ENCODE data around the gene PSMD10. TPM values are rescaled to one million over a fixed set of nuclear protein-coding genes. Genes with fewer than 3 reads are reported as not detected.

The PSMD10 gene
- total RNA-seq, 1 donor from 2014 or later = 156 TPM

DNA sequence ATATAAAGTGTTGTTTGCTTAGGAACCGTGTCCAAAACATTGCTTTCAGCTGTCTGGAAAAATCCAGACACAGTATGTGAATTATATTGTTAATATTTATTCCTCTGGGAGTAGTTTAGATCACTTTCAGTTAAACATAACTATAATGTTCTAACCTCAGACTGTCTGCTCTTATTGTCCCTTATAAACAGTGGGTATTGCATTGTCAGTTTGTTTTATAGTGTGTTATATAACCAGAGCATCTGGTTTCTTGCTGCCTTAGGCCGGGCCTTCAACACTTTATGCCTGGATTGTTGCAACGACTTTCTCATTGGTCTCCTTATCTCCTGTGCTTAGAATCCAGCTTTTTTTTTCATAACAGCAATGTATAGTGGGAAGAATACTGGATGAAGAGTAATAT is 26.6 kb upstream of the PSMD10 start:
- no peak overlapping the region for H3K4me3 ChIP-seq
- Mint-ChIP-seq H3K27me3 (ENCODE audit: insufficient read depth, low read depth) (no peaks in the 10 kb centered on the region), H3K9me3 (no peaks in the 10 kb centered on the region), H3K4me1 (peaks cover 12% of the 10 kb centered on the region), H3K36me3 (no peaks in the 10 kb centered on the region), H3K27ac (no peak overlapping the region), H3K4me3 (no peak overlapping the region)
- H3F3A ChIP-seq (ENCODE audit: low read depth) = no peaks in the 10 kb centered on the region
- no peaks in the 10 kb centered on the region for H3K36me3 ChIP-seq
- DNase-seq (ENCODE audit: low spot score) = no peak
- H3K79me2 ChIP-seq (ENCODE audit: low read depth) = no peaks in the 10 kb centered on the region
- no peak overlapping the region for H3K4me2 ChIP-seq
- peaks cover 22% of the 10 kb centered on the region for H3K4me1 ChIP-seq
- H2AFZ ChIP-seq (replicated peaks) = no peak overlapping the region
- no peaks in the 10 kb centered on the region for H4K20me1 ChIP-seq (ENCODE audit: low read depth)
- H3K27me3 ChIP-seq = no peaks in the 10 kb centered on the region
- TF ChIP-seq EZH2phosphoT487 (IDR thresholded peaks at IDR 0.05) (no peak), EZH2 (IDR thresholded peaks at IDR 0.05) (no peak)
- TF ChIP-seq, protein P1, sequence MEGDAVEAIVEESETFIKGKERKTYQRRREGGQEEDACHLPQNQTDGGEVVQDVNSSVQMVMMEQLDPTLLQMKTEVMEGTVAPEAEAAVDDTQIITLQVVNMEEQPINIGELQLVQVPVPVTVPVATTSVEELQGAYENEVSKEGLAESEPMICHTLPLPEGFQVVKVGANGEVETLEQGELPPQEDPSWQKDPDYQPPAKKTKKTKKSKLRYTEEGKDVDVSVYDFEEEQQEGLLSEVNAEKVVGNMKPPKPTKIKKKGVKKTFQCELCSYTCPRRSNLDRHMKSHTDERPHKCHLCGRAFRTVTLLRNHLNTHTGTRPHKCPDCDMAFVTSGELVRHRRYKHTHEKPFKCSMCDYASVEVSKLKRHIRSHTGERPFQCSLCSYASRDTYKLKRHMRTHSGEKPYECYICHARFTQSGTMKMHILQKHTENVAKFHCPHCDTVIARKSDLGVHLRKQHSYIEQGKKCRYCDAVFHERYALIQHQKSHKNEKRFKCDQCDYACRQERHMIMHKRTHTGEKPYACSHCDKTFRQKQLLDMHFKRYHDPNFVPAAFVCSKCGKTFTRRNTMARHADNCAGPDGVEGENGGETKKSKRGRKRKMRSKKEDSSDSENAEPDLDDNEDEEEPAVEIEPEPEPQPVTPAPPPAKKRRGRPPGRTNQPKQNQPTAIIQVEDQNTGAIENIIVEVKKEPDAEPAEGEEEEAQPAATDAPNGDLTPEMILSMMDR (IDR thresholded peaks at IDR 0.05) = no peak
- H3K9ac ChIP-seq = no peak overlapping the region
- H3K27ac ChIP-seq = no peak overlapping the region
- H3K9me3 ChIP-seq (ENCODE audit: low read depth) = no peaks in the 10 kb centered on the region

DNA sequence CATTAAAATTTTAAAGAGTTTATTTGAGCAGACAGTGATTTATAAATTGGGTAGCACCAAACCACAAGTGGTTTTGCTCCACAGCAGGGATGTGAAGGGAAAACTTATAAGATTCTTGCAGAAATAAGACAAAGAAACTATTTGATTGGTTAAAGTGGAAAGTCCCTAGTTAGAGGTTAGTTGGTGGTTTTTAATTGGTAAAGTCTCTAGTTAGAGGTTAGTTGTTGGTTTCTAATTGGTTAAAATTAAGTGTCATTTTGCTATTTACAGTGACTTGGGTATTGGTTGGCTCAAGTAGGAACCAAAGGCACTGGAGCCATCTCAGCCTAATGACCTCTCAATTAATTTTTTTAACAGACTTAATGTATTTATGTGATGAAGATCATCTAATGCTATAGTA is 23.2 kb upstream of the PSMD10 start:
- no peak overlapping the region for H2AFZ ChIP-seq (replicated peaks)
- Mint-ChIP-seq H3K4me3 (no peak overlapping the region), H3K27me3 (ENCODE audit: insufficient read depth, low read depth) (peaks cover 2% of the 10 kb centered on the region), H3K9me3 (peaks cover 4% of the 10 kb centered on the region), H3K36me3 (no peaks in the 10 kb centered on the region), H3K4me1 (no peaks in the 10 kb centered on the region), H3K27ac (no peak overlapping the region)
- no peak overlapping the region for H3K27ac ChIP-seq
- no peaks in the 10 kb centered on the region for H3K4me1 ChIP-seq
- DNase-seq (ENCODE audit: low spot score) = no peak
- no peak for TF ChIP-seq EZH2 (IDR thresholded peaks at IDR 0.05)
- TF ChIP-seq, protein P1 (IDR thresholded peaks at IDR 0.05) = no peak
- TF ChIP-seq EZH2phosphoT487 (IDR thresholded peaks at IDR 0.05) = no peak
- H3K36me3 ChIP-seq = no peaks in the 10 kb centered on the region
- no peaks in the 10 kb centered on the region for H4K20me1 ChIP-seq (ENCODE audit: low read depth)
- H3K4me2 ChIP-seq = no peak overlapping the region
- H3K9me3 ChIP-seq (ENCODE audit: low read depth) = no peaks in the 10 kb centered on the region
- H3K27me3 ChIP-seq = no peaks in the 10 kb centered on the region
- H3K4me3 ChIP-seq = no peak overlapping the region
- H3F3A ChIP-seq (ENCODE audit: low read depth) = no peaks in the 10 kb centered on the region
- no peak overlapping the region for H3K9ac ChIP-seq
- no peaks in the 10 kb centered on the region for H3K79me2 ChIP-seq (ENCODE audit: low read depth)

DNA sequence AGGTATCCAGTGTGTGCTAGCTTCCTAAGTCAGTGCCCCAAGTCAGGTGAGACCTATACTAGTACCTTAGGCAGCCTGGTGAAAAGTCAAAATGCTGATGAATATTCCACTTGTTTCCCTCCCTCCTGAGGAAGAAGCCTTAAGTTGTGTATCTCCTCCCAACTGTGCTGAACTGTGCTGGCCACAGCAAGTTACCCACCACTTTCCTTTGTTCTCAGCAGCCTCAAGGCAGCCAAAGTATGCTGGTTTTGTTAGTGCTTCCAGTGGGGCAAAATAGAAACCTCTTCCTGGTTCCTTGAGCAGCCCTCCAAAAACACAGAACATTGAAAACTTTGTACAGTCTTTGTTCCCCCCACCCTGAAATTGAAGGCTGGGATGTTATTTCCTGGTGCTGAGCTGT is 14.1 kb upstream of the PSMD10 start:
- no peak overlapping the region for H3K4me3 ChIP-seq
- peaks cover 12% of the 10 kb centered on the region for H3K9me3 ChIP-seq (ENCODE audit: low read depth)
- DNase-seq (ENCODE audit: low spot score) = no peak
- no peaks in the 10 kb centered on the region for H3K27me3 Mint-ChIP-seq (ENCODE audit: insufficient read depth, low read depth)
- H3K79me2 ChIP-seq (ENCODE audit: low read depth) = no peaks in the 10 kb centered on the region
- H3K4me2 ChIP-seq = no peak overlapping the region
- peaks cover 4% of the 10 kb centered on the region for H3K4me1 ChIP-seq
- peaks cover 10% of the 10 kb centered on the region for H3K9me3 Mint-ChIP-seq
- H3K4me1 Mint-ChIP-seq = no peaks in the 10 kb centered on the region
- no peak overlapping the region for H3K9ac ChIP-seq
- H3K27ac Mint-ChIP-seq = peak overlapping the region; percentile 24
- H3F3A ChIP-seq (ENCODE audit: low read depth) = no peaks in the 10 kb centered on the region
- no peak overlapping the region for H2AFZ ChIP-seq (replicated peaks)
- no peaks in the 10 kb centered on the region for H3K27me3 ChIP-seq
- H3K36me3 ChIP-seq = no peaks in the 10 kb centered on the region
- TF ChIP-seq EZH2 (IDR thresholded peaks at IDR 0.05) (no peak), EZH2phosphoT487 (IDR thresholded peaks at IDR 0.05) (no peak)
- TF ChIP-seq, protein P1 (IDR thresholded peaks at IDR 0.05) = no peak
- H4K20me1 ChIP-seq (ENCODE audit: low read depth) = no peaks in the 10 kb centered on the region
- peaks cover 7% of the 10 kb centered on the region for H3K36me3 Mint-ChIP-seq
- H3K4me3 Mint-ChIP-seq = no peak overlapping the region
- H3K27ac ChIP-seq = no peak overlapping the region

Measured in neural progenitor cell (in vitro differentiated cells).